Vagina (tissue), 2 donors: ENCODE data around the gene LIPM.

Experiments used
- POLR2A ChIP-seq, 2 donors: fragments of 450-650 bp; IDR thresholded peaks; one replicate each; pipeline ENCODE4 v1.6.1; 2017; ENCODE audit warnings: antibody characterized with exemption in 2 of 2, mild to moderate bottlenecking in 2 of 2, moderate library complexity in 2 of 2
- POLR2AphosphoS5 ChIP-seq, 2 donors: sonication (generic); formaldehyde crosslinking; IDR thresholded peaks; one replicate each; pipeline ENCODE4 v1.9.0; 2017; ENCODE audit warnings: antibody characterized with exemption in 2 of 2, mild to moderate bottlenecking in 2 of 2, low read depth in 1 of 2; ENCODE audit not compliant: insufficient read depth in 1 of 2
- TF ChIP-seq, protein P1 (sequence below), 3 experiments: fragments of 450-650 bp in 2 of 3; fragments of 200-600 bp in 1 of 3; sonication (generic) in 1 of 3; IDR thresholded peaks; one replicate each; pipeline ENCODE4 v1.5.1; 2017 to 2019; ENCODE audit warnings: antibody characterized with exemption in 3 of 3, mild to moderate bottlenecking in 2 of 3, moderate library complexity in 2 of 3

- TF ChIP-seq, protein P1, sequence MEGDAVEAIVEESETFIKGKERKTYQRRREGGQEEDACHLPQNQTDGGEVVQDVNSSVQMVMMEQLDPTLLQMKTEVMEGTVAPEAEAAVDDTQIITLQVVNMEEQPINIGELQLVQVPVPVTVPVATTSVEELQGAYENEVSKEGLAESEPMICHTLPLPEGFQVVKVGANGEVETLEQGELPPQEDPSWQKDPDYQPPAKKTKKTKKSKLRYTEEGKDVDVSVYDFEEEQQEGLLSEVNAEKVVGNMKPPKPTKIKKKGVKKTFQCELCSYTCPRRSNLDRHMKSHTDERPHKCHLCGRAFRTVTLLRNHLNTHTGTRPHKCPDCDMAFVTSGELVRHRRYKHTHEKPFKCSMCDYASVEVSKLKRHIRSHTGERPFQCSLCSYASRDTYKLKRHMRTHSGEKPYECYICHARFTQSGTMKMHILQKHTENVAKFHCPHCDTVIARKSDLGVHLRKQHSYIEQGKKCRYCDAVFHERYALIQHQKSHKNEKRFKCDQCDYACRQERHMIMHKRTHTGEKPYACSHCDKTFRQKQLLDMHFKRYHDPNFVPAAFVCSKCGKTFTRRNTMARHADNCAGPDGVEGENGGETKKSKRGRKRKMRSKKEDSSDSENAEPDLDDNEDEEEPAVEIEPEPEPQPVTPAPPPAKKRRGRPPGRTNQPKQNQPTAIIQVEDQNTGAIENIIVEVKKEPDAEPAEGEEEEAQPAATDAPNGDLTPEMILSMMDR (IDR thresholded peaks at IDR 0.05): no peak
- TF ChIP-seq POLR2A (IDR thresholded peaks at IDR 0.05): no peak
- TF ChIP-seq POLR2AphosphoS5 (IDR thresholded peaks at IDR 0.05; ENCODE audit: insufficient read depth in 1 of 2, low read depth in 1 of 2): no peak
Observed at GRCh38 chr10:88833156-88833555, 30.6 kb downstream of the LIPM start.
